Colonic mucosa (tissue), 4 donors: Measurements from ENCODE around the gene PYHIN1. TPM values are rescaled to one million over a fixed set of nuclear protein-coding genes. Genes with fewer than 3 reads are reported as not detected.

Experiments
- DNase-seq: peaks from one replicate; pipeline ENCODE4 v3.0.0-alpha.2; 2020
- H3K27ac ChIP-seq: fragments of 200-600 bp; one replicate; pipeline ENCODE4 v1.8.0; 2021
- H3K27me3 ChIP-seq: fragments of 200-600 bp; one replicate; pipeline ENCODE4 v1.8.0; 2021
- H3K36me3 ChIP-seq: fragments of 200-600 bp; one replicate; pipeline ENCODE4 v1.8.0; 2021
- H3K4me1 ChIP-seq: fragments of 200-600 bp; one replicate; pipeline ENCODE4 v1.8.0; 2021; ENCODE audit warnings: mild to moderate bottlenecking
- H3K4me3 ChIP-seq: fragments of 200-600 bp; one replicate; pipeline ENCODE4 v1.8.0; 2021
- H3K9ac ChIP-seq, 2 donors: one replicate each; pipeline ENCODE4 v1.7.0; 2013; ENCODE audit warnings: control low read depth in 2 of 2, low read depth in 2 of 2, low read length in 2 of 2
- H3K9me3 ChIP-seq: fragments of 200-600 bp; one replicate; pipeline ENCODE4 v1.8.0; 2021
- intact Hi-C: fragments of 100-400 bp; cut with DNase I; formaldehyde crosslinking; loops from one replicate; pipeline ENCODE4 v1.14.1; 2022
- total RNA-seq, 2 donors: library from RNA; stranded (reverse); fragmentation: NEBNext Ultra II Directional in 1 of 2; extraction: Animal tissue kit (Norgen Biotek cat#: 25700) in 1 of 2; gene quantifications; one replicate each; pipeline ENCODE4 v1.2.1, GENCODE V29; 2021
- TF ChIP-seq, protein P1 (sequence below): fragments of 200-600 bp; IDR thresholded peaks from one replicate; pipeline ENCODE4 v1.8.0; 2022; ENCODE audit warnings: antibody characterized with exemption, mild to moderate bottlenecking
- donor health status: healthy.
- donor health status: DM: no; HTN: no; CAD: no.
- donor health status: DM: no; HTN: no; CAD: no.

The PYHIN1 gene
- total RNA-seq, 2 donors from 2014 or later, result 0.61 to 0.86 TPM

DNA sequence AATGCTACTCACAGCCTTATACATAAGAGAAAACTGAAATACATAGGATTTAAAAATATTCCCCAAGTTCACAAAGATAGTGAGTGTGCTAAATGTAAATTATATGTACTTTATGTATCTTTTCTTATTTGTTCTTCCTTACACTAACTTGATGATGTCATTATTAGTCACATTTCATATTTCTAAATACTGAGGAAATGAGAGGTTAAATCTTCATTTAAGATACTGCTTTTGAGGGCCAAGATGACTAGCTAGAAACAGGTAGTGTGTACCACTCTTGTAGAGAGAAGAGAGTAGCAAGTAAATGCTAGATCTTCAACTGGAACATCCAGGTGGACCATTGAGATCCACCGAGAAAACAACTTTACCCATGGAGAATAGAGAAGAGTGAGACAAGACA lies 29.8 kb downstream of the PYHIN1 start:
- no peaks in the 10 kb centered on the region for H3K36me3 ChIP-seq
- no peak overlapping the region for H3K9ac ChIP-seq
- H3K27ac ChIP-seq, result no peak overlapping the region
- TF ChIP-seq, protein P1, sequence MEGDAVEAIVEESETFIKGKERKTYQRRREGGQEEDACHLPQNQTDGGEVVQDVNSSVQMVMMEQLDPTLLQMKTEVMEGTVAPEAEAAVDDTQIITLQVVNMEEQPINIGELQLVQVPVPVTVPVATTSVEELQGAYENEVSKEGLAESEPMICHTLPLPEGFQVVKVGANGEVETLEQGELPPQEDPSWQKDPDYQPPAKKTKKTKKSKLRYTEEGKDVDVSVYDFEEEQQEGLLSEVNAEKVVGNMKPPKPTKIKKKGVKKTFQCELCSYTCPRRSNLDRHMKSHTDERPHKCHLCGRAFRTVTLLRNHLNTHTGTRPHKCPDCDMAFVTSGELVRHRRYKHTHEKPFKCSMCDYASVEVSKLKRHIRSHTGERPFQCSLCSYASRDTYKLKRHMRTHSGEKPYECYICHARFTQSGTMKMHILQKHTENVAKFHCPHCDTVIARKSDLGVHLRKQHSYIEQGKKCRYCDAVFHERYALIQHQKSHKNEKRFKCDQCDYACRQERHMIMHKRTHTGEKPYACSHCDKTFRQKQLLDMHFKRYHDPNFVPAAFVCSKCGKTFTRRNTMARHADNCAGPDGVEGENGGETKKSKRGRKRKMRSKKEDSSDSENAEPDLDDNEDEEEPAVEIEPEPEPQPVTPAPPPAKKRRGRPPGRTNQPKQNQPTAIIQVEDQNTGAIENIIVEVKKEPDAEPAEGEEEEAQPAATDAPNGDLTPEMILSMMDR, result no peak
- no peaks in the 10 kb centered on the region for H3K4me1 ChIP-seq
- no peaks in the 10 kb centered on the region for H3K27me3 ChIP-seq
- no peaks in the 10 kb centered on the region for H3K9me3 ChIP-seq
- no peak overlapping the region for H3K4me3 ChIP-seq
- DNase-seq, result no peak
- intact Hi-C loops, result no loop called here

DNA sequence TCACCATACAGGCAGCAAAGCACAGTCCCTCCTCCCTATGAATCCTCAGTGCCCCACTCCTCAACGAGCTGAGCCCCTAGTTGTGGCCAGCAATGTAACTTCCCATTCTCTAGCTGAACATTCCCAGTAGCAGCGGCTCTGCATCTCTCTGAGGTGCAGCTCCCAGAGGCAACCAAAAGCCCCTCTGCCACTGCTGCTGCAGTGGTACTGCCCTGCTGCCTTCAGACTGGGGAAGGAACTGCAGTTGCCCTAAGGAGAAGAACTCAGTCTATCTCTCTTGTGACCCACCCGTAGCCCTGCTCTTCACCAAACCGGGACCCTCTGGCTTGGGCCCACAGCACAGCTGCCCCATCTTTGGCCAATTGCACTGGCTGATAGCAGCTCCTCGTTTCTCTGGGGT lies 31.6 kb downstream of the PYHIN1 start:
- H3K4me3 ChIP-seq, result no peak overlapping the region
- no peak overlapping the region for H3K9ac ChIP-seq
- no peaks in the 10 kb centered on the region for H3K27me3 ChIP-seq
- H3K27ac ChIP-seq, result no peak overlapping the region
- no peaks in the 10 kb centered on the region for H3K36me3 ChIP-seq
- intact Hi-C loops, result no loop called here
- DNase-seq, result no peak
- no peaks in the 10 kb centered on the region for H3K4me1 ChIP-seq
- TF ChIP-seq, protein P1, result no peak
- H3K9me3 ChIP-seq, result no peaks in the 10 kb centered on the region

DNA sequence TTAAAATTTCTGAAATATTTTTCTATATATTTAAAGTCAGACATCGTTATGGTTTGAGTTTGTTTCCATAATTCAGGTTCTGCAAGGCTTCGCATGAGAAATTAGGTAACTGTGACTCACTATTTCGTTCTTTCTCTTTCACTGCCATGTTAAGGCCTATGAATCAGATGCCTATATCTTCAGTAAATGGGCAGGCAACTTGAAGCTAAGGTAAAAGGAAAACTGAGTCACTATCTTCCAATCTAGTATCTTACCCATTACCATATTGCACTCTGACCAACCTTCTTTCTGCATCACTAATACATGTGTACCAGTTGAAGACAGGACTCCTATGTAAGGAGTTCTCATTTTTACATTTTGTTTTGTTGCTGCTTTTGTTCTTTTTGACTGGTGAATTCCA lies 37.8 kb downstream of the PYHIN1 start:
- no peaks in the 10 kb centered on the region for H3K36me3 ChIP-seq
- no peak overlapping the region for H3K27ac ChIP-seq
- no peaks in the 10 kb centered on the region for H3K9me3 ChIP-seq
- no peaks in the 10 kb centered on the region for H3K4me1 ChIP-seq
- intact Hi-C loops, result no loop called here
- DNase-seq, result no peak
- TF ChIP-seq, protein P1, result no peak
- H3K4me3 ChIP-seq, result no peak overlapping the region
- no peak overlapping the region for H3K9ac ChIP-seq
- no peaks in the 10 kb centered on the region for H3K27me3 ChIP-seq

DNA sequence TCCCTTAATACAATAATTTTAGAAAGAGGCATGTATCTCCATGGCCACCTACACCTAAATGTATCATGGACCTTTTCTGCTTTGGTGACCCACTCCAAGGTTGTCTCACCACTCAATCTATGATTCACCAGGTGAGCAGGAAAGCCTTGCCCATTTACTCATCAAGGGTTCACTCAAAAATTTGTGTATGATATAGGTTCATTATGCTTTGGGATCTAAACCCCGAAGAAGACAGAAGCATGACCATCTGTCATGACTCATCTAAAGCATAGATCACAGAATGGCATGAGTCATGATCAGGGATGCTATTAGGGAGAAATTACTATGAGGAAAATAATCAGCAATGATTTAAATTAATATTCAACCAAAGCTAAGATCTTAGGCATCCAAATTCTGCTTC lies 38.5 kb downstream of the PYHIN1 start:
- Histone ChIP-seq H3K4me1 (no peaks in the 10 kb centered on the region), H3K9me3 (no peaks in the 10 kb centered on the region), H3K36me3 (no peaks in the 10 kb centered on the region), H3K4me3 (no peak overlapping the region), H3K27me3 (no peaks in the 10 kb centered on the region), H3K9ac (no peak overlapping the region), H3K27ac (no peak overlapping the region)
- TF ChIP-seq, protein P1, result no peak
- intact Hi-C loops, result no loop called here
- no peak for DNase-seq

DNA sequence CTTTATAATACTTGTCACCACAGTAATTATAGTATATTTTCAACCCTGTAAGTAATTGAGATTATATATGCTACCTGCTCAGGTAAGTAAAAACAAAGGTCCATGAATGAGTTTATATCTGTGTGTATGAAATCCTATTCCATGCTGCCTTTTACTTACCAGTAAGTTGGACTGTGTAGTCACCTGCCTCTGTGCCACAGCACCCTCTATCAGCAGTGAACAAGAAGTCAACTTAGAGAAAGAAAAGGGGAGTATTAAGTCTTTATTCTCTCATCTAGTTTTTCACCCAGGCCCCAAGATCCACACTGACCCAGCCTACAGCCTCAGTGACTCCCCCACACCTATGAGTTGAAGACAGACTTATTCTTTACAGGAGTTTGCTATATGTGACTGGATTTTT lies 41.5 kb downstream of the PYHIN1 start:
- H3K4me3 ChIP-seq, result no peak overlapping the region
- TF ChIP-seq, protein P1, result no peak
- no peak for DNase-seq
- no peak overlapping the region for H3K27ac ChIP-seq
- H3K9ac ChIP-seq, result no peak overlapping the region
- no peaks in the 10 kb centered on the region for H3K27me3 ChIP-seq
- H3K4me1 ChIP-seq, result no peaks in the 10 kb centered on the region
- H3K9me3 ChIP-seq, result no peaks in the 10 kb centered on the region
- intact Hi-C loops, result no loop called here
- no peaks in the 10 kb centered on the region for H3K36me3 ChIP-seq

DNA sequence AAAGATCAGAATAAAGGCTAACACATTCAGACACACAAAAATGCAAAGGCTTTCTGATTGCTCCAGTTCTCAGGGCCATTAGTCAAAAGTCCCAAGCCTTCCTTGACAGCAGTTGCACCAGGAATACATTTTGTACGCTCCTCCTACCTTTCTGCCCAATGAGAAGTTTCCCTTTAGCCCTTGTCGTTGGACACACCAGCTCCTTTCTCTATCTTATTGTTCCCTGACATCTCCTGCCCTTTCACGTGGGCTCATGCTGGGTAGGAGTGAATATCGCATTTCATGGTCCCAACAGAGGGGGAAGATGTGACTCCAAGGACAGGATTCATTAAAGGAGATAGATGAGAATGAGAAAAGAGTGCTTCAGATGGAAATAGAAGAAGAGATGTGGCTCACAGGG lies 44.9 kb downstream of the PYHIN1 start:
- Histone ChIP-seq H3K9ac (no peak overlapping the region), H3K9me3 (no peaks in the 10 kb centered on the region), H3K4me1 (no peaks in the 10 kb centered on the region), H3K27ac (no peak overlapping the region), H3K36me3 (no peaks in the 10 kb centered on the region), H3K4me3 (no peak overlapping the region), H3K27me3 (no peaks in the 10 kb centered on the region)
- no peak for DNase-seq
- intact Hi-C loops, result no loop called here
- TF ChIP-seq, protein P1, result no peak
